GM19372 (cell line): ENCODE results near the gene CSTPP1.
"Not testable (repeated sequence)": the region's sequence is repeated elsewhere in the genome, so short reads cannot be mapped to it uniquely, and the experiment has no call there.

ENCODE experiments used
- ATAC-seq: cut with Tn5 transposase; IDR thresholded peaks from one replicate; pipeline ENCODE4 v1.9.1; 2021; ENCODE audit warnings: mild to moderate bottlenecking, low read depth, moderate library complexity; ENCODE audit not compliant: unreplicated experiment

The CSTPP1 gene

DNA sequence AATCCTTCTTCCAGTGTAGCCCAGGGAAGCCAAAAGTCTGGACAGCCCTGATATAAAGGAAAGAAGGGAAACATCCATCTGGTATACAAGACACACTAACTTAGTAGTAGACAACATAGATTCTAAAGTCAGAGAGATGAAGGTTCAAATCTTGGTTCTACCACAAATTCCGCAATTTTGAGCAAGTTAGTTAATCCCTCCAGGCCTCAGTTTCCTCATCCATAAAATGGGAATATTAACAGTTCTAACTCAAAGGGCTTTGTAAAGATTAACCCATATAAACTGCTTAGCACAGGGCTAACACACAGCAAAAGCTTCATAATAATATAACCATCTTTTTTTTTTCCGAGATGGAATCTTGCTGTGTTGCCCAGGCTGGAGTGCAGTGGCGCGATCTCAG, 29.0 kb upstream of the CSTPP1 start:
- no peak for ATAC-seq

DNA sequence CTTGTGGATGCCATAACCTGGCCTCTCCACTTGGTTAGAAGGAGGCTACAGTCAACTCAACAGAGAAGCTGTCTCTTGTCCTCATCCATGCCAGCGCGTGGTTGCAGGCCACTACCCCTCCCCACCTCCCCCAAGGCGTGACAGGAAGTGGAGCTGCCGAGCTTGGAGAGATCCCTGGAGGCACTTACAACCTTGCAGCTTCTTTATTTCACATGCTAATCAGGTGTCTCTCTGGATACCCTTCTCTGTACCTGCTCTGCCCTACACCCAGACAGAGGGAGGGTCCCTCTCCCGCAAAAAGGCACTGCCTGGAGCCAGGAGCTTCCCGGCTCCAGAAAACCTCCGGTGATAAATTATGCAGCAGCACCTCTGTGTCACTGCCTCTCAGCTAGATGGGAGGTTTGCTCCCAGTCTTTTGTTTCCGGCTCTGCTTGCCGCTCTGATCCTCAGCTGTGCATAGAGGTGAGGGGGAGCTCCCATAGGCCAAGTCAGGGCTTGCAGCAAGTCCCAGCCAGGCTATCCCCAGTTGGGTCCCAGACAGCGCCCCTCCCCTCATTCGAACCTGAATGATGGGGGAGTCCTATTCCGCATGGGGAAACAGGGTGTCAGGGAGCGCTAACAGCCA, 23.9 kb upstream of the CSTPP1 start:
- ATAC-seq = no peak

DNA sequence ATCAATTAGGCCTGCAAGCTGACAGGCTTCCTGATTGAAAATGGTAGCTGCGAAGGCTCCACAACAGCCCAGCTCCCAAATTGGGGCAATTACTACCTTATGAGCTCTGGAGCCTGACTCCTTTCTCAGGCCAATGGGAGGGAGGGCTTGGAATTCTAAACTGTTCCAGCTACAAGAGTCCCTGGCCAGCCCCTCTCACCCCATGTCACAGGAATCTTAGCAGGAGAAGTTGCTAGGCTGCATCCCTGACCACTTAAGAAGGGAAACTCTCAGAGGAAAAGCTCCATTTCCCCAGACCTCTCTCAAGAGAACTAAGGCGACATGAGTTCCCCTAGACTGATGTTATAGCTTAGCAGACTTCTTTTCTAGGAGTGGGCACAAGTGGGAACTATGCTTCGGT, 23.1 kb upstream of the CSTPP1 start:
- ATAC-seq = no peak

GRCh38 chr11:46914363-46914762, 22.2 kb upstream of the CSTPP1 start:
- ATAC-seq = no peak

- no peak for ATAC-seq
Measured at GRCh38 chr11:46914910-46915309, 21.7 kb upstream of the CSTPP1 start.

DNA sequence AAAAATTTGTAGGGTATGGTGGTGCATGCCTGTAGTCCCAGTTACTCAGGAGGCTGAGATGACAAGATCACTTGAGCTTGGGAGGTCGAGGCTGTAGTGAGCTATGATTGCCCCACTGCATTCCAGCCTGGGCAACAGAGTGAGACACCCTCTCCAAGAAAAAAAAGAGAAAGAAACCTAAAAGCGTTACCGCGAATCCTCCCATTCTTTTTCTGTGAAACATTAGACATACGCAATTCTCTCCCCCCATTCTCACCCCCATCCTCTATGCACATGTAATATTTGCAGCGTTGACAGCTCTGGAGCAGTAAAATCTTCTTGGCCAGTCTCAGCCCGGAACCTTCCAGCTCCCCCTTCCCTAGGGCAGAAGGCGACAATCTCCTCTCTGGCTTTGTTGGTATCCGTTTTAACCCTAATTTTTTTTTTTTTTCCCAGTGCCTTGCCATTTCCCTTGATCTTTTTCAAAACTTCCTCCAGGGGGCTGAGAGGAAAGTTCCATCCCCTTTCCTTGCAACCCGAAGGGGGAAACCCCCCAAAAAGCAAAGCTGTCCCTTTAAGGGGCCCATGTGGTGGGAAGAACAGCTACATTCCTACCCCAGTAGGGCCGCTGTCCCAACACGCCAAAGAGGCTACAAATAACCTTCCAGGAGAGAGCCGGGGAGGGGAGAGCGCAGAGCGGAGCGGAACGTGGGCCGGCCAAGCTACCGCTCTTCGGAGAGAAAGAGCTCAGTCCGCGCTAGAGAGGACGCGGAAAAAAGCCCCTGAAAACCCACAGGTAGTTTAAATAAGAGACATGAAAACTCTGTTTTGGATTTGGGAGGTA, 20.1 kb upstream of the CSTPP1 start:
- no peak for ATAC-seq

- no peak for ATAC-seq
Measured at GRCh38 chr11:46917109-46917761, 19.3 kb upstream of the CSTPP1 start.

DNA sequence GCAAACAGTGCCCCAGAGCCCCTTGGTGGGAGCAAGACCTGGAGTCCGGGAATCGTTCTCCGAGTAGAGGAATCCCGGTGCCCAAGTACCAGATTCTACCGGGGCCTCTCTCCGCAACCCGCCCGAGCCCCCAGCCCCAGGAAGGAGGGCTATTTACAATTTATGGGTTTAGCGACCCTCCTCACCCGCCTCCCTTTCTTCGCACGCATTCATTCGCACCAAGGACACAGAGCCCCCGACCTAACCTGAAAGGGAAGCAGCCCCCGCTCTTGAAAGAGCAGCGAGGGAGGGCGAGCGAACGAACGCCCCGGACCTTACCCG, 18.8 kb upstream of the CSTPP1 start:
- no peak for ATAC-seq

DNA sequence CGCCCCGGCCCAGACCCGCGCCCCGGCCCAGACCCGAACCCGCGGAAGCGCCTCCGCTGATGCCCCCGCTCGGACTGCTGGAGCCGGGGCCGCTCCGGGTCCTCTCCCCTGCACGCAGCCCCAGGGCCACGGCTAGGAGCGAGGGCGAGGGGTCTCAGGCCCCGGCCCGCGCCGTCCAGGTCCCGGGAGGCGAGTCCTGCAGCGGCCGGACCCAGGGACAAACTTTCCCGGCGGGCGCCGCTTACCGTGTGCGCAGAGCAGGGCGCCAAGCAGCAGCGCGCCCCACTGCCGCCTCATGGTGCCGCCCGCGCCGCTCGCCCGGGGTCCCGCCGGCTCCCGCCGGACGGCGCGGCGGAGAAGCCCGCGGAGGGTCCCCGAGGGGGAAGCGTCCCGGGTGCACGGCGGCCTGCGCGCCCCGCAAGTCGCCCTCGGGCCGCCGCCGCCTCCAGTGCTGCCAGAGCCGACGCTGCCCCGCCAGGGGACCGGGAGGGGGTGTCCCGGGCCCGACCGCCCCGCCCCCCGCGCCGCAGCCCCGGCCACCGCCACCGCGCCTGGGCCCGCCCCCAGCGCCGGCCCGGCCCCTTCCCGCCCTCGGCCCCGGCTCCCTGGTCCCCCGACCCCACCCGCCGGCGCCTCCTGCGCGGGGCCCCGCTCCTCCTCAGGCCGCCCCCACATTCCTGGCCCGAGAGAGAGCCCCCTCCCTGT, 18.3 kb upstream of the CSTPP1 start, which contains the start of gene LRP4:
TSS of gene LRP4 (minus strand) at position 468 of the 705 bp plus-strand sequence. CDS start at position 297, 171 bp downstream.
- ATAC-seq = no peak

DNA sequence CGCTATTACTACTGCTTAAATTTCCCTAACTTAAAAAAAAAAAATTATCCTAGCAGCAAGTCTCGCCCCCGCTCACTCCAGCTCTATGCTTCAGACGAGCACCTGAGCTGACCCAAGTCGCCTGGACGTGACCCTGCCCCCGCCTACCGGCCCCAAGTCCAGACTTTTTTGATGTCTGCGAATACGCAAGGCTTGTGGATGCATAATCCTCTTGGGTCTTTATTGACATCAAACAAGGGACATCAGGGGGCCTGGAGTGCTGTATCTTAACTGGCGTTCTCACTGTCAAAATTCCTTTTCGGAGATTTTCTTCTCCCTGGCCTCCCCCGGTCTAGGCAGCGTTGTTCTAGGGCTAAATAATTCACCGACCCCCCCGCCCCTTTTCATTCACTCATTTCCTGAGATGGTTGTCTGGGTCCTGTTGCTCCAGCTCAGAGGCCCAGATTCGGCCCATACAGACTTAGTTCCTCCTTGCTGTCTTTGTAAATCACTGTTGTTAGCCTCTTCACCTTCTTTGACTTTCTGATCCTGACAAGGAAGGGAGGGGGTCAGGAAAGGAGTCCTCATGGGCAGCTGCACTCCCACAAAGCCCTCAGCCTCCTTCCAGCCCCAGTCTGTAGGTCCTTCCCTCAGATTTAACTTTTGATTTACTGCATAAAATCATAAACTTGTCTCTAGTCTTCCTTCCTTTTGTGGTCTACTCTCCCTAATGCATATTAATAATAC, 17.6 kb upstream of the CSTPP1 start:
- no peak for ATAC-seq

- ATAC-seq = no peak
Measured at GRCh38 chr11:46920755-46921154, 15.8 kb upstream of the CSTPP1 start.

DNA sequence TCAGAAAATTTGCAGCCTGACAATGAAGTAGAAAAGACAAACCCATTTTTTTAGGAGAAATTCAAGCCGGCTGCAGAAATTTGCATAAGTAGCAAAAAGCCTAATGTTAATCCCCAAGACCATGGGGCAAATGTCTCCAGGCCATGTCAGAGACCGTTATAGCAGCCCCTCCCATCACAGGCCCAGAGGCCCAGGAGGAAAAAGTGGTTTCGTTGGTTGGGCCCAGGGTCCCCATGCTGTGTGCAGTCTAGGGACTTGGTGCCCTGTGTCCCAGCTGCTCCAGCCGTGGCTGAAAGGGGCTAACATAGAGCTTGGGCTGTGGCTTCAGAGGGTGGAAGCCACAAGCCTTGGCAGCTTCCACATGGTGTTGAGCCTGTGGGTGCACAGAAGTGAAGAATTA, 8.6 kb upstream of the CSTPP1 start:
- ATAC-seq = not testable (repeated sequence)

GRCh38 chr11:46928701-46929100, 7.9 kb upstream of the CSTPP1 start:
- not testable (repeated sequence) for ATAC-seq

DNA sequence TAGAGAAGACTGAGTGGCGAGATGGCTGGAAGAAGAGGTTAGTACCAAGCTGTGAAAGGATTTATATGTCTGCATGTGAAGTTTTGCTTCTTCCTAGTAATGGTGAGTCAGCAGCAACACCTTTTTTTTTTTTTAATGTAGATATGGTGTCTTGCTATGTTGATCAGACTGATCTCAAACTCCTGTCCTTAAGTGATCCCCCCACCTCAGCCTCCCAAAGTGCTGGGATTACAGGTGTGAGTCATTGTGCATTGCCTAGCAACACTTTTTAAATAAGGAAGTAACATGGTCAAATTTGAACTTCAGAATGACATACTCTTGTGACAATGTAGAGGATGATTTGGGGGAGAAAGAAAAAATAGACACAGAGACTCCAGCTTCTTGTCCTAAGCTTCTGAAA, 6.5 kb upstream of the CSTPP1 start:
- no peak for ATAC-seq

GRCh38 chr11:46942172-46942571, 5.6 kb downstream of the CSTPP1 start:
- ATAC-seq = no peak

GRCh38 chr11:46944356-46945075, 8.0 kb downstream of the CSTPP1 start:
- ATAC-seq = no peak

GRCh38 chr11:46947399-46948077, 11.0 kb downstream of the CSTPP1 start:
- ATAC-seq = no peak

GRCh38 chr11:46948378-46949131, 12.0 kb downstream of the CSTPP1 start:
- no peak for ATAC-seq
